ENCODE measurements around the gene JAKMIP1.
"Not testable (repeated sequence)": the region's sequence is repeated elsewhere in the genome, so short reads cannot be mapped to it uniquely, and the experiment has no call there.

The JAKMIP1 gene

GRCh38 chr4:6002492-6002833 lies 197.9 kb downstream of the JAKMIP1 start:
- DNase-seq, result no peak

- no peak for DNase-seq
These were observed 198.5 kb downstream of the JAKMIP1 start for GRCh38 chr4:6001680-6002491.

GRCh38 chr4:5999830-6000365 lies 200.5 kb downstream of the JAKMIP1 start:
- no peak for DNase-seq

DNA sequence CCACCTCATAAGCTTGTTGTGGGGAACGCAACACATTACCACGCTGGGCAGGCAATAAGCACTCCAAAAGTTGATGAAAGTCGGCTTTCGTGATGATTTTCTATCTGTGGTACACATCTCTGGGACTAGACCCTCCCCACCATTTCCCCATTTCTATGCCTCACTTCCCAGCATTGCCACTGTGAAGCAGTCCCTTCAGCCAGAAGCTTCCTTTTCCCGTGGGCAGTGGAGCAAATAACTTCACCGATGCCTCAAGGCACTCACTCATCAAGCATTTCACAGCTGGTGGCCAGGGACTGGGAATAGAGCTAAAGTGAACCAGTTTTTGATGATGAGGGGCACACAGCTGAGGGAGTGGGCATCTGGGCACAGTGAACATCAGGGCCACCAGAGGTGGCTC lies 201.0 kb downstream of the JAKMIP1 start:
- no peak for DNase-seq

DNA sequence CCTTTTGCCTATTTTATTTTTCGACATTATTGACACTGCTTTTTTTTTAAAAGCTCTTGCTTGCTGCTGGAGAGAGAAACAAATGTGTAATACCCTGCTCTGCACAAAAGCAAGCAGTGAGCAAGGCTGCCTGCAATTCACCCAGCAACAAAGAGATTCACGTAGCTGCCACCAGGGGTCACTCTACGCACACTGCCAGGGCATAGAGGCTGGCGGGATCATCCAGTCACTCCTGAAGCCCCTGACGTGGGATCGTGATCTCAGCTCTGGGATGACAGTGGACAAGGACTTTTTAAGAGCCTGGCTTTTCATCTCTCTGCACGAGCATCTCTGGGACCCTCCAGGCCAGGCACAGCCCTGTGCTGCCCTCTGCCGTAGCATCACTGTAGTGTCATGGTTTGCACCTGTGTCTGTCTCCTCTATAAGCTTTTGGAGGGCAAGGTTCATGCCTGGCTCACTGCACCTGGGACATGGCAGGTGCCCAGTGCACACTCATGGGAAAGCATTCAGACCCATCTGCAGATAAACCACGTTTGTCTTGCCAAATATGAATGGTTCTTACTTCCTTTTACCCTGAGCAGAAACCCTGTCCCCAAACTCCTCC lies 201.9 kb downstream of the JAKMIP1 start:
- no peak for DNase-seq

GRCh38 chr4:5996641-5997040 lies 203.7 kb downstream of the JAKMIP1 start:
- no peak for DNase-seq

DNA sequence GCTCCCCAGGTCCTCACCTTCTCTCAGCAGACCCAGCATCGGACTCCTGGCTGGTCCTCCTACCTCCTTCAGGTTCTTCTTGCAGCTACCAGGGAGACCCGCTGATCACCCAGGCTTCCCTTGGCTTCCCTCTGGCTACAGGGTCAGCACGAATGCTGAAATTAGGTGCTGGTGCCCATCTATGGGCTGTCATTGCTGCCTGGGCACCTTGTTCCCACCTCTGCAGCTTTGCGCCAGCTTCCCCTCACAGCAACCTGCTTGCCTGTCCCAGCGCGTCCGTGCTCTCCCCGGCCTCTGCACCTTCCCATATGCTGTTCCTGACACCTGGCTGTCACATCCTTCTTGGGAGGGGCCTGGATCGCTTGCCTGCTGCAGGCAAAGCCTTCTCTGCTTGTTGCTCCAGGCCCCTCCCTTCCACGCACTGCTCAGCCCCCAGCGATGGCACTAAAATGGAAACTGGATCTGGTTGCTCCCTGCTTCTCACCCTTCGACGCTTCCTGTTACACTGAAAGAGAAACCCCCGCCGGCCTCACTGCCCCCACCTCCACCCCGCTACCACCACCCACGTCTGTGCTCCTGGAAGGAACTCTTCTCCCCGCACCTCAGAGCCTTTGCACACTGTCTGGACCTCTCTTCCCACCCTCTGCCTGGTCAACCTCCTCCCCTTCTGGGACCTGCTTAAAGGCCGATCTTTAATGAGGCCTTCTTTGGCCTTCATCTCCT lies 204.3 kb downstream of the JAKMIP1 start:
- no peak for DNase-seq

DNA sequence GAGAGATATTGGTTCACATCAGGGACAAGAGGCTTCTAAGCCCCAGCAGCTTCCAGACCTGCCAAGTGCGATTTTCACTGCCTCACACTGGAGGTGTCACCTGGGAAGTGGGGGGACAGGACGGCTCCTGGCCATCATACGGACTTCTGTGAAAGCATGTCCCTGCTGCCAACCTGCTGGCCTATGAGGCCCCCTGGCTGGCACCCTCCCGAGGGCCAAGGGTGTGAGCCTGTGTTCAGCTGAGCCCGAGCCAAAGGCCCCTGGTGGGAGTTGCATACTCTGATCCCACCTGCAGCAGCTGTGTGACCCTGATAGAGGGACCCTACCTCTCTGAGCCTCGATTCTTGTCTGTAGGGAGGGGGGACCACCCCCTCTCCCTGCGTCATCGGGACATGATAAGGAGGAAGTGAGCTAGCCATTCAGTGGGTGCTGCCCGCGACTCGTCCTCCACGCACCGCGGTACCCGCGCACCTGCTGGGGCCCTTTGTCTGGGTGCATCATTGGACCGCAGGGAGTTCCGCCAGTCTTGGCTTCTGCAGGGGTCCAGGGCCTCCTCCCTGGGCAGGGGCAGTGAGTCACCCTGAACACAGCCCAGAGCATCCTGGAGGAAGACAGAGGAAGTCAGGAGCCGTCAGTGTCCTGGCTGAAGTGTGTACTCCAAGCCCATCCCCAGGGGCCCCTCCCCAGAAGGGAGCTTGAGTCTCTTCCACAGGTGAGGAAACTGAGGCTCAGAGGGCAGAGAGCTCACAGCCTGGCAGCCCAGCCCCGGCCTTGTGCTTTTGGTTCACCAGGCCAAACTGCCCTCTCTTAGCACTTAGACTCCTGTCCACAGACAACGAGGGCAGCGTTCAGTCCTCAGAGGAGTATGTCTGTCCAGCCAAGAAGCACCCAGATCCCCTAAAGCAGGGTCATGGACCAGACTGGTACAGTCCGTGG lies 206.2 kb downstream of the JAKMIP1 start:
- DNase-seq, result no peak

GRCh38 chr4:5993346-5993745 lies 207.0 kb downstream of the JAKMIP1 start:
- DNase-seq, result not testable (repeated sequence)

DNA sequence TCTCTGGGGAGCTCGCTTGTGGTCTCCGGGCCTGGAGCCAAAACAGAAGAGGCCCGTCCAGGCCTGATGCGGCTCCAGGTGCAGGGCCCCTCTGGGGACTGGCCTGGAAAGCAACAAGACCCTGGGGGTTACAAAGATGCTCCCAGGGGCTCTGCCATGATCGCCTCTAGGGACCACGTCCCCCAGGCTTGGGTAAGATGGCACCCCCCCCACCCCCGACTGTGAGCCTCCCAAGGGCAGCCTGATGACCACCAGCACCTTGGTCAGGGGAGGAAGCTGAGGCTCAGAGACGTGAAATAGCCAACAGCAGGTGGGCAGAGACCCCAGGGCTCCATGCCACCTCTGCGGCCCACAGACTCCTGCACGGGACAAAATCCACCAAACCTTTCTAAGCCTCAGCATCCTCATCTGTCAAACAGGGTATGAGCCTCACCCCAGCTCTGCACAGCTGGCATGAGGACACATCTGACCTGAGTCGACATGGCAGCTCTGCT lies 207.5 kb downstream of the JAKMIP1 start:
- no peak for DNase-seq

- no peak for DNase-seq
These were observed 208.1 kb downstream of the JAKMIP1 start for GRCh38 chr4:5992171-5992827.

- DNase-seq, result no peak
These were observed 208.9 kb downstream of the JAKMIP1 start for GRCh38 chr4:5991405-5991804.

- no peak for DNase-seq
These were observed 209.7 kb downstream of the JAKMIP1 start for GRCh38 chr4:5990446-5991160.

GRCh38 chr4:5989236-5990225 lies 210.8 kb downstream of the JAKMIP1 start:
- no peak for DNase-seq

GRCh38 chr4:5988086-5988845 lies 212.1 kb downstream of the JAKMIP1 start:
- DNase-seq, result no peak

DNA sequence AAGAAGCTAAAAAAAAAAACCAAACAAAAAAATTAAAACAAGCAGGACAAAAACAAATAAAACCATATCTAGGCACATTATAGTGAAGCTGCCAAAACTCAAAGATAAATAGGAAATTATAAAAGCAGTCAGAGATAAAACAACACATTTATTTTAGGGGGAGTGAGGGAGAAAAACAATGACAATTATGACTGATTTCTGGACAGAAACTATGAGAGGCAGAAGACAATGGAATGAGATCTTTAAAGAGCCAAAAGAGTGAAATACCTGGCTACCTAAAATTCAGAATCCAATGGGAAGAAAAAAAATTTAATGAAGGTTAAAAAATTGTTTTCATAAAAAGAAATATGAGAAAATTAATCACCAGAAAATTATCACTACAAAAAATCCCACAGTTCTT lies 215.5 kb downstream of the JAKMIP1 start:
- DNase-seq, result no peak

GRCh38 chr4:5982156-5982973 lies 218.0 kb downstream of the JAKMIP1 start:
- DNase-seq, result no peak

Measured in NCI-H1048 (cell line).